Tibial nerve (tissue), 4 donors: ENCODE results near the gene BOLA3.

Experiments used
- CTCF ChIP-seq, 5 experiments: fragments of 200-600 bp in 3 of 5; fragments of 450-650 bp in 2 of 5; sonication (generic) in 3 of 5; IDR thresholded peaks; one replicate each; pipeline ENCODE4 v1.5.1; 2016 to 2019; ENCODE audit warnings: antibody characterized with exemption in 5 of 5, mild to moderate bottlenecking in 3 of 5, moderate library complexity in 2 of 5
- EP300 ChIP-seq, 2 donors: sonication (generic); formaldehyde crosslinking; IDR thresholded peaks; one replicate each; pipeline ENCODE4 v1.6.1; 2017; ENCODE audit warnings: antibody characterized with exemption in 2 of 2, mild to moderate bottlenecking in 1 of 2
- POLR2A ChIP-seq, 2 donors: fragments of 450-650 bp; IDR thresholded peaks; one replicate each; pipeline ENCODE4 v1.6.1; 2017; ENCODE audit warnings: antibody characterized with exemption in 2 of 2, mild to moderate bottlenecking in 2 of 2, moderate library complexity in 2 of 2

- no peak for TF ChIP-seq CTCF (IDR thresholded peaks at IDR 0.05)
- TF ChIP-seq EP300 (IDR thresholded peaks at IDR 0.05) = no peak
- no peak for TF ChIP-seq POLR2A (IDR thresholded peaks at IDR 0.05)
These were observed 8.9 kb downstream of the BOLA3 start for GRCh38 chr2:74138600-74139323.
